Testis (tissue), 3 donors: ENCODE data around the gene MTLN. TPM values are rescaled to one million over a fixed set of nuclear protein-coding genes. Genes with fewer than 3 reads are reported as not detected.

Experiments
- DNase-seq: peaks from one replicate; pipeline ENCODE4 v3.0.0-alpha.2; 2019
- H3K27ac ChIP-seq, 2 donors: fragments of 200-600 bp; sonication (generic); one replicate each; pipeline ENCODE4 v1.5.1; 2019
- H3K27me3 ChIP-seq: fragments of 200-600 bp; sonication (generic); one replicate; pipeline ENCODE4 v1.5.1; 2019
- H3K36me3 ChIP-seq: fragments of 200-600 bp; sonication (generic); one replicate; pipeline ENCODE4 v1.5.1; 2017; ENCODE audit warnings: low read depth; ENCODE audit errors: missing control alignments
- H3K4me1 ChIP-seq: fragments of 200-600 bp; sonication (generic); one replicate; pipeline ENCODE4 v1.5.1; 2019
- H3K4me3 ChIP-seq, 2 donors: fragments of 200-600 bp; sonication (generic); one replicate each; pipeline ENCODE4 v1.5.1; 2017 to 2019
- H3K9me3 ChIP-seq: fragments of 200-600 bp; sonication (generic); one replicate; pipeline ENCODE4 v1.5.1; 2017
- POLR2A ChIP-seq: fragments of 450-650 bp; IDR thresholded peaks from one replicate; pipeline ENCODE4 v1.6.1; 2017; ENCODE audit warnings: antibody characterized with exemption, mild to moderate bottlenecking, moderate library complexity
- WGBS, 2 donors: methylation state at CpG; one replicate each; pipeline ENCODE4 v1.1.5; 2018; 5-methylcytosine and 5-hydroxymethylcytosine counted together
- intact Hi-C: fragments of 100-400 bp; cut with DNase I; formaldehyde crosslinking; loops from one replicate; pipeline ENCODE4 v1.15.1; 2023; ENCODE audit warnings: low total_unique reads
- polyA plus RNA-seq: library from polyadenylated mRNA; stranded (reverse); fragments of 350-450 nt; fragmentation: Illumina TruSeq; extraction: RNeasy Lipid Tissue Mini Kit (QIAGEN cat#74804); gene quantifications from one replicate; pipeline ENCODE4 v1.2.3, GENCODE V29; 2014; ENCODE audit warnings: low read depth, low replicate concordance; ENCODE audit not compliant: insufficient read depth
- total RNA-seq, 2 donors: library from RNA; depleted of rRNA; stranded (reverse); fragments of >200 nt; gene quantifications; one replicate each; pipeline ENCODE4 v1.2.3, GENCODE V29; 2016
- TF ChIP-seq, protein P1 (sequence below), 3 experiments: fragments of 450-650 bp in 2 of 3; fragments of 200-600 bp in 1 of 3; sonication (generic) in 1 of 3; IDR thresholded peaks; one replicate each; pipeline ENCODE4 v1.5.1; 2016 to 2019; ENCODE audit warnings: antibody characterized with exemption in 3 of 3, mild to moderate bottlenecking in 2 of 3, moderate library complexity in 1 of 3

Gene MTLN
- total and polyA plus RNA-seq, 3 donors from 2014 or later, result 44.4 to 70.3 (median 67.7) TPM

- no peak overlapping the region for H3K27ac ChIP-seq
- no peaks in the 10 kb centered on the region for H3K27me3 ChIP-seq
- no peaks in the 10 kb centered on the region for H3K36me3 ChIP-seq
- no peak for TF ChIP-seq POLR2A
- TF ChIP-seq, protein P1, sequence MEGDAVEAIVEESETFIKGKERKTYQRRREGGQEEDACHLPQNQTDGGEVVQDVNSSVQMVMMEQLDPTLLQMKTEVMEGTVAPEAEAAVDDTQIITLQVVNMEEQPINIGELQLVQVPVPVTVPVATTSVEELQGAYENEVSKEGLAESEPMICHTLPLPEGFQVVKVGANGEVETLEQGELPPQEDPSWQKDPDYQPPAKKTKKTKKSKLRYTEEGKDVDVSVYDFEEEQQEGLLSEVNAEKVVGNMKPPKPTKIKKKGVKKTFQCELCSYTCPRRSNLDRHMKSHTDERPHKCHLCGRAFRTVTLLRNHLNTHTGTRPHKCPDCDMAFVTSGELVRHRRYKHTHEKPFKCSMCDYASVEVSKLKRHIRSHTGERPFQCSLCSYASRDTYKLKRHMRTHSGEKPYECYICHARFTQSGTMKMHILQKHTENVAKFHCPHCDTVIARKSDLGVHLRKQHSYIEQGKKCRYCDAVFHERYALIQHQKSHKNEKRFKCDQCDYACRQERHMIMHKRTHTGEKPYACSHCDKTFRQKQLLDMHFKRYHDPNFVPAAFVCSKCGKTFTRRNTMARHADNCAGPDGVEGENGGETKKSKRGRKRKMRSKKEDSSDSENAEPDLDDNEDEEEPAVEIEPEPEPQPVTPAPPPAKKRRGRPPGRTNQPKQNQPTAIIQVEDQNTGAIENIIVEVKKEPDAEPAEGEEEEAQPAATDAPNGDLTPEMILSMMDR (IDR thresholded peaks at IDR 0.05), result no peak
- H3K9me3 ChIP-seq, result no peaks in the 10 kb centered on the region
- no peaks in the 10 kb centered on the region for H3K4me1 ChIP-seq
- WGBS, 2 donors, result 93 to 99% methylated on average over 2 of the region's 2 CpGs
- H3K4me3 ChIP-seq, result no peak overlapping the region
- intact Hi-C loops, result no loop called here
- no peak for DNase-seq
Observed at GRCh38 chr2:110166266-110166665, 46.1 kb downstream of the MTLN start.

Other genes starting within 250 kb of the MTLN start
- 10 to 100 TPM in 1 of 2 donors, 1 to 10 TPM in 1; 7.6 to 15.0 TPM for gene MALL, start 96.7 kb downstream of the MTLN start, total RNA-seq
- gene MALL, start 96.7 kb downstream of the MTLN start, polyA plus RNA-seq, result 17.4 TPM
- gene NPHP1, start 7.5 kb downstream of the MTLN start, total RNA-seq, result 10 to 100 TPM; 19.7 to 24.5 TPM
- gene NPHP1, start 7.5 kb downstream of the MTLN start, polyA plus RNA-seq, result 56.5 TPM